ENCODE data around the gene TUSC2. TPM values are rescaled to one million over a fixed set of nuclear protein-coding genes. Genes with fewer than 3 reads are reported as not detected.

TUSC2 gene
- total RNA-seq, 1 experiment from 2014 or later: 33.5 TPM

DNA sequence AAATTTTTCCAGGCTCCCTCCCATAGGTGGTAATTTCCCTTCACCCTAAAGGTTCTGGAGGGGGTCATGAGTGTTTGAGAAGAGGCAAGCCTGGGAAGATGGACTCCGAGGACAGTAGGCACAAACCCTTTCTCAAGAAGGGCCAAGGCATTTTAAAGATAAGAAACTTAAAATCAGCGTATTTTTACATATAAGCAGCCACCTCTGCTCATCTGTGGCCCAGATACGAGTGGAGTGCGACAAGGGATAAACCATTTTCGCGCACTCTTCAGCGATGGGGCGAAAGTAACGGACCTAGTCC, 12.1 kb upstream of the TUSC2 start:
- no peak overlapping the region for H3K9ac ChIP-seq (ENCODE audit: extremely low read depth, insufficient read length, low read length)
- Mint-ChIP-seq H3K36me3 (ENCODE audit: insufficient read depth in 1 of 3, low read depth in 3 of 3) (peaks cover 0 to 2% (median 0%) of the 10 kb centered on the region in 3 experiments; a peak in 4 of 7 replicates), H3K4me3 (peak overlapping the region; percentile 33 to 63; a peak in 4 of 5 replicates), H3K9me3 (no peaks in the 10 kb centered on the region; a peak in 1 of 5 replicates), H3K27ac (no peak overlapping the region), H3K27me3 (ENCODE audit: low read depth) (peaks cover 64% of the 10 kb centered on the region), H3K4me1 (peaks cover 24 to 36% of the 10 kb centered on the region in 2 experiments)
- H4K91ac ChIP-seq (ENCODE audit: insufficient read length, low read depth, low read length): no peak overlapping the region
- no peak overlapping the region for H2BK120ac ChIP-seq (ENCODE audit: low read depth, low read length, poor library complexity, severe bottlenecking)
- no peak overlapping the region for H3K18ac ChIP-seq (ENCODE audit: insufficient read length, low read depth, low read length)
- no peaks in the 10 kb centered on the region for H4K20me1 ChIP-seq (ENCODE audit: control insufficient read depth, insufficient read depth, insufficient read length)
- no peak overlapping the region for H2BK12ac ChIP-seq (ENCODE audit: insufficient read length, low read depth, low read length)
- H3K4me1 ChIP-seq (ENCODE audit: insufficient read depth, low read length): no peaks in the 10 kb centered on the region; the same call in 1 of the 2 replicates
- H3K4me2 ChIP-seq (ENCODE audit: insufficient read depth, insufficient read length, low read length): peak overlapping the region; percentile 61
- no peak overlapping the region for H3K27ac ChIP-seq (ENCODE audit: insufficient read length, low read depth, low read length)
- H3K4ac ChIP-seq (ENCODE audit: low read depth, low read length): no peak overlapping the region
- no peaks in the 10 kb centered on the region for H3K79me1 ChIP-seq (ENCODE audit: insufficient read depth, low read depth, low read length, poor library complexity, severe bottlenecking)
- H2AK5ac ChIP-seq (ENCODE audit: insufficient read length, low read length): no peak overlapping the region
- no peak overlapping the region for H3T11ph ChIP-seq (ENCODE audit: low read length)
- H3K23ac ChIP-seq (ENCODE audit: insufficient read length, low read depth, low read length): no peak overlapping the region
- H3K23me2 ChIP-seq (ENCODE audit: insufficient read length, low read depth, low read length, poor library complexity, severe bottlenecking): peaks cover 24% of the 10 kb centered on the region
- H3K56ac ChIP-seq (ENCODE audit: insufficient read length, low read depth, low read length): no peak overlapping the region
- H4K8ac ChIP-seq (replicated peaks; ENCODE audit: insufficient read length, low read depth, low read length): no peak overlapping the region
- H2AFZ ChIP-seq (ENCODE audit: low read length): no peak overlapping the region
- no peak overlapping the region for H2BK20ac ChIP-seq (ENCODE audit: low read depth, low read length, poor library complexity, severe bottlenecking)
- peaks cover 18% of the 10 kb centered on the region; the same call in 1 of the 2 replicates for H3K27me3 ChIP-seq (ENCODE audit: insufficient read depth, low read length)
- H2BK5ac ChIP-seq (ENCODE audit: insufficient read length, low read length): no peak overlapping the region
- no peak overlapping the region for H3K14ac ChIP-seq (ENCODE audit: insufficient read depth, low read length)
- no peak for DNase-seq
- peaks cover 5% of the 10 kb centered on the region; the same call in 1 of the 2 replicates for H3K79me2 ChIP-seq (ENCODE audit: insufficient read depth, low read length)
- TF ChIP-seq, protein P1, sequence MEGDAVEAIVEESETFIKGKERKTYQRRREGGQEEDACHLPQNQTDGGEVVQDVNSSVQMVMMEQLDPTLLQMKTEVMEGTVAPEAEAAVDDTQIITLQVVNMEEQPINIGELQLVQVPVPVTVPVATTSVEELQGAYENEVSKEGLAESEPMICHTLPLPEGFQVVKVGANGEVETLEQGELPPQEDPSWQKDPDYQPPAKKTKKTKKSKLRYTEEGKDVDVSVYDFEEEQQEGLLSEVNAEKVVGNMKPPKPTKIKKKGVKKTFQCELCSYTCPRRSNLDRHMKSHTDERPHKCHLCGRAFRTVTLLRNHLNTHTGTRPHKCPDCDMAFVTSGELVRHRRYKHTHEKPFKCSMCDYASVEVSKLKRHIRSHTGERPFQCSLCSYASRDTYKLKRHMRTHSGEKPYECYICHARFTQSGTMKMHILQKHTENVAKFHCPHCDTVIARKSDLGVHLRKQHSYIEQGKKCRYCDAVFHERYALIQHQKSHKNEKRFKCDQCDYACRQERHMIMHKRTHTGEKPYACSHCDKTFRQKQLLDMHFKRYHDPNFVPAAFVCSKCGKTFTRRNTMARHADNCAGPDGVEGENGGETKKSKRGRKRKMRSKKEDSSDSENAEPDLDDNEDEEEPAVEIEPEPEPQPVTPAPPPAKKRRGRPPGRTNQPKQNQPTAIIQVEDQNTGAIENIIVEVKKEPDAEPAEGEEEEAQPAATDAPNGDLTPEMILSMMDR (conservative IDR thresholded peaks at IDR 0.05): no peak
- no peak overlapping the region for H4K5ac ChIP-seq (ENCODE audit: insufficient read length, low read depth, low read length)
- no CpG with 5 or more reads among the region's 9 CpGs for WGBS (ENCODE audit: extremely low coverage, insufficient read length, low lambda C conversion rate)
- no peaks in the 10 kb centered on the region for H3K9me3 ChIP-seq (ENCODE audit: control insufficient read depth, low read depth, low read length)
- H2BK15ac ChIP-seq (ENCODE audit: low read depth, low read length): no peak overlapping the region

Data from H9 (cell line).